ENCODE results near the gene CLDN20. TPM values are rescaled to one million over a fixed set of nuclear protein-coding genes. Genes with fewer than 3 reads are reported as not detected.
A peak's percentile ranks its signal among the peaks of the same experiment; 100 is the strongest.

Gene CLDN20
- total and polyA plus RNA-seq, 2 donors (not counting 3 experiments of a cell fraction or from before 2014, with no cell fraction given), result not detected

- H3K9ac ChIP-seq (replicated peaks; ENCODE audit: extremely low read depth, insufficient read depth, low read length), result peak overlapping the region; percentile 81
- FAIRE-seq, result no peak
- POLR2A ChIA-PET, result no interaction called here
Measured at GRCh38 chr6:155274533-155274932, 10.7 kb downstream of the CLDN20 start.

GRCh38 chr6:155275808-155276480 lies 12.1 kb downstream of the CLDN20 start:
- DNase-seq (ENCODE audit: low read depth, low spot score) (no peak), FAIRE-seq (no peak)
- Histone ChIP-seq H2AFZ (ENCODE audit: low read depth, low read length) (no peak overlapping the region), H3K9me1 (replicated peaks; ENCODE audit: control insufficient read depth, extremely low read depth, insufficient read depth, low read length) (no peaks in the 10 kb centered on the region), H3K36me3 (ENCODE audit: control insufficient read depth in 2 of 2, extremely low read depth in 1 of 2, insufficient read depth in 2 of 2, low read length in 2 of 2) (peaks cover 3 to 6% of the 10 kb centered on the region in 2 experiments), H3K4me3 (replicated peaks in 1 of 3; ENCODE audit: insufficient read depth in 1 of 3, low read depth in 1 of 3, low read length in 3 of 3) (no peak overlapping the region), H3K9me3 (replicated peaks; ENCODE audit: control insufficient read depth, insufficient read depth, low read length) (no peaks in the 10 kb centered on the region), H3K9ac (replicated peaks; ENCODE audit: extremely low read depth, insufficient read depth, low read length) (no peak overlapping the region), H3K27ac (ENCODE audit: insufficient read depth, low read depth, low read length) (no peak overlapping the region), H4K20me1 (replicated peaks; ENCODE audit: control insufficient read depth, extremely low read depth, insufficient read depth, low read length) (no peaks in the 10 kb centered on the region), H3K4me2 (ENCODE audit: insufficient read depth, low read length) (no peak overlapping the region), H3K4me1 (ENCODE audit: control insufficient read depth, extremely low read depth, insufficient read depth, low read length) (peaks cover 41% of the 10 kb centered on the region), H3K79me2 (ENCODE audit: control insufficient read depth, insufficient read depth, low read length) (peaks cover 17% of the 10 kb centered on the region), H3K27me3 (ENCODE audit: control insufficient read depth in 2 of 2, insufficient read depth in 2 of 2, low read length in 2 of 2) (no peaks in the 10 kb centered on the region)
- POLR2A ChIA-PET, result no interaction called here
- dilution Hi-C loops (cut with MboI; ENCODE audit: extremely low pct_ligation_motif_present, low sequenced_read_pairs), result no loop called here
- BruUV-seq (replicated peaks), result no TSS peak
- CTCF ChIA-PET, result interaction anchor here (1.0 to 2.5 kb wide), 10 partner anchors 12 to 600 kb away, joined by 3 to 21 read pairs (median 4); no protein-coding TSS in a partner anchor
- intact Hi-C loops (cut with micrococcal nuclease), result loop anchor here (2.0 kb wide), 1 partner anchor 253 kb away; no protein-coding TSS in a partner anchor
- TF ChIP-seq FOS (IDR thresholded peaks at IDR 0.05; ENCODE audit: borderline replicate concordance, insufficient read depth, low read length) (no peak), POLR2A (IDR thresholded peaks at IDR 0.05; ENCODE audit: low read depth, low read length) (no peak), MAX (IDR thresholded peaks at IDR 0.05; ENCODE audit: insufficient read depth, insufficient read length) (no peak), MYC (IDR thresholded peaks at IDR 0.05; ENCODE audit: low read depth, low read length) (no peak), JUN (IDR thresholded peaks at IDR 0.05; ENCODE audit: borderline replicate concordance, insufficient read depth, insufficient read length, low read depth) (no peak), CTCF (IDR thresholded peaks at IDR 0.05; ENCODE audit: extremely low read depth in 1 of 2, insufficient read depth in 1 of 2, low read depth in 1 of 2, low read length in 2 of 2) (no peak), POLR2AphosphoS5 (IDR thresholded peaks at IDR 0.05; ENCODE audit: insufficient read depth, low read depth, low read length) (no peak), GATA2 (IDR thresholded peaks at IDR 0.05; ENCODE audit: insufficient read depth, insufficient read length, low read depth, low read length) (no peak), EZH2 (IDR thresholded peaks at IDR 0.05; ENCODE audit: borderline replicate concordance, low read depth, low read length, severe bottlenecking) (no peak)

More at GRCh38 chr6:155274533-155274932, 10.7 kb downstream of the CLDN20 start:
- dilution Hi-C loops (cut with MboI; ENCODE audit: extremely low pct_ligation_motif_present, low sequenced_read_pairs) (no loop called here), intact Hi-C loops (cut with micrococcal nuclease) (no loop called here)
- Histone ChIP-seq H3K4me3 (replicated peaks in 1 of 3; ENCODE audit: insufficient read depth in 1 of 3, low read depth in 1 of 3, low read length in 3 of 3) (no peak overlapping the region), H3K79me2 (ENCODE audit: control insufficient read depth, insufficient read depth, low read length) (peaks cover 23% of the 10 kb centered on the region), H3K36me3 (ENCODE audit: control insufficient read depth in 2 of 2, extremely low read depth in 1 of 2, insufficient read depth in 2 of 2, low read length in 2 of 2) (peaks cover 0 to 6% of the 10 kb centered on the region in 2 experiments), H3K27ac (ENCODE audit: insufficient read depth, low read depth, low read length) (peak overlapping the region; percentile 97), H2AFZ (ENCODE audit: low read depth, low read length) (no peak overlapping the region), H4K20me1 (replicated peaks; ENCODE audit: control insufficient read depth, extremely low read depth, insufficient read depth, low read length) (no peaks in the 10 kb centered on the region), H3K9me3 (replicated peaks; ENCODE audit: control insufficient read depth, insufficient read depth, low read length) (no peaks in the 10 kb centered on the region), H3K4me1 (ENCODE audit: control insufficient read depth, extremely low read depth, insufficient read depth, low read length) (peaks cover 41% of the 10 kb centered on the region), H3K4me2 (ENCODE audit: insufficient read depth, low read length) (peak overlapping the region; percentile 58), H3K9me1 (replicated peaks; ENCODE audit: control insufficient read depth, extremely low read depth, insufficient read depth, low read length) (no peaks in the 10 kb centered on the region), H3K27me3 (ENCODE audit: control insufficient read depth in 2 of 2, insufficient read depth in 2 of 2, low read length in 2 of 2) (no peaks in the 10 kb centered on the region)
- CTCF ChIA-PET, result no interaction called here
- DNase-seq (ENCODE audit: low read depth, low spot score), result peak; percentile 24
- BruUV-seq (replicated peaks), result no TSS peak
- TF ChIP-seq MAX (IDR thresholded peaks at IDR 0.05; ENCODE audit: insufficient read depth, insufficient read length) (no peak), JUN (IDR thresholded peaks at IDR 0.05; ENCODE audit: borderline replicate concordance, insufficient read depth, insufficient read length, low read depth) (no peak), FOS (IDR thresholded peaks at IDR 0.05; ENCODE audit: borderline replicate concordance, insufficient read depth, low read length) (peak; percentile 30)

All from endothelial cell of umbilical vein (primary cell).